HPDE6-E6E7 (cell line): Measurements from ENCODE around the gene PTPRC.
"Not testable (repeated sequence)": the region's sequence is repeated elsewhere in the genome, so short reads cannot be mapped to it uniquely, and the experiment has no call there.

Experiments used
- DNase-seq: peaks from one replicate; pipeline ENCODE4 v3.0.0; 2011; ENCODE audit warnings: missing footprints; ENCODE audit errors: extremely low spot score

Gene PTPRC, protein sequence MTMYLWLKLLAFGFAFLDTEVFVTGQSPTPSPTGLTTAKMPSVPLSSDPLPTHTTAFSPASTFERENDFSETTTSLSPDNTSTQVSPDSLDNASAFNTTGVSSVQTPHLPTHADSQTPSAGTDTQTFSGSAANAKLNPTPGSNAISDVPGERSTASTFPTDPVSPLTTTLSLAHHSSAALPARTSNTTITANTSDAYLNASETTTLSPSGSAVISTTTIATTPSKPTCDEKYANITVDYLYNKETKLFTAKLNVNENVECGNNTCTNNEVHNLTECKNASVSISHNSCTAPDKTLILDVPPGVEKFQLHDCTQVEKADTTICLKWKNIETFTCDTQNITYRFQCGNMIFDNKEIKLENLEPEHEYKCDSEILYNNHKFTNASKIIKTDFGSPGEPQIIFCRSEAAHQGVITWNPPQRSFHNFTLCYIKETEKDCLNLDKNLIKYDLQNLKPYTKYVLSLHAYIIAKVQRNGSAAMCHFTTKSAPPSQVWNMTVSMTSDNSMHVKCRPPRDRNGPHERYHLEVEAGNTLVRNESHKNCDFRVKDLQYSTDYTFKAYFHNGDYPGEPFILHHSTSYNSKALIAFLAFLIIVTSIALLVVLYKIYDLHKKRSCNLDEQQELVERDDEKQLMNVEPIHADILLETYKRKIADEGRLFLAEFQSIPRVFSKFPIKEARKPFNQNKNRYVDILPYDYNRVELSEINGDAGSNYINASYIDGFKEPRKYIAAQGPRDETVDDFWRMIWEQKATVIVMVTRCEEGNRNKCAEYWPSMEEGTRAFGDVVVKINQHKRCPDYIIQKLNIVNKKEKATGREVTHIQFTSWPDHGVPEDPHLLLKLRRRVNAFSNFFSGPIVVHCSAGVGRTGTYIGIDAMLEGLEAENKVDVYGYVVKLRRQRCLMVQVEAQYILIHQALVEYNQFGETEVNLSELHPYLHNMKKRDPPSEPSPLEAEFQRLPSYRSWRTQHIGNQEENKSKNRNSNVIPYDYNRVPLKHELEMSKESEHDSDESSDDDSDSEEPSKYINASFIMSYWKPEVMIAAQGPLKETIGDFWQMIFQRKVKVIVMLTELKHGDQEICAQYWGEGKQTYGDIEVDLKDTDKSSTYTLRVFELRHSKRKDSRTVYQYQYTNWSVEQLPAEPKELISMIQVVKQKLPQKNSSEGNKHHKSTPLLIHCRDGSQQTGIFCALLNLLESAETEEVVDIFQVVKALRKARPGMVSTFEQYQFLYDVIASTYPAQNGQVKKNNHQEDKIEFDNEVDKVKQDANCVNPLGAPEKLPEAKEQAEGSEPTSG (N-terminal part only)

GRCh38 chr1:198638894-198639635 is at the start of gene PTPRC:
Gene PTPRC (plus strand): TSS chr1:198639040. CDS start chr1:198639269, 229 bp downstream.
- DNase-seq: no peak

DNA sequence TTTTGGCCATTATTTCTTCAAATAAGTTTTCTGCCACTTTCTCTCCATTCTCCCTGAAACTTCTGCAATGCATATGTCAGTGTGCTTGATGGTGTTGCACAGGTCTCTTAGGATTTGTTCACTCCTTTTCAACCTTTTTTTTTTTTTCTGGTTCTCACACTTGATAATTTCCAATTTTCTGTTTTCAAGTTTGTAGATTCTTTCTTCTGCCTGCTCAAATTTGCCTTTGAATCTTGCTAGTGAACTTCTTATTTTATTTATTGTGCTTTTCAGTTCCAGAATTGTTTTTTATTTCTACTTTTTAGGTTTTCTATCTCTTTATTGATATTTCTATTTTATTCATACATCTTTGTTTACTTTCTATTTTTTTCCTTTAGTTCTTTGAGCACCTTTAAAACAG is 48.4 kb upstream of the PTPRC start:
- no peak for DNase-seq

GRCh38 chr1:198595765-198596164 is 43.1 kb upstream of the PTPRC start:
- no peak for DNase-seq

DNA sequence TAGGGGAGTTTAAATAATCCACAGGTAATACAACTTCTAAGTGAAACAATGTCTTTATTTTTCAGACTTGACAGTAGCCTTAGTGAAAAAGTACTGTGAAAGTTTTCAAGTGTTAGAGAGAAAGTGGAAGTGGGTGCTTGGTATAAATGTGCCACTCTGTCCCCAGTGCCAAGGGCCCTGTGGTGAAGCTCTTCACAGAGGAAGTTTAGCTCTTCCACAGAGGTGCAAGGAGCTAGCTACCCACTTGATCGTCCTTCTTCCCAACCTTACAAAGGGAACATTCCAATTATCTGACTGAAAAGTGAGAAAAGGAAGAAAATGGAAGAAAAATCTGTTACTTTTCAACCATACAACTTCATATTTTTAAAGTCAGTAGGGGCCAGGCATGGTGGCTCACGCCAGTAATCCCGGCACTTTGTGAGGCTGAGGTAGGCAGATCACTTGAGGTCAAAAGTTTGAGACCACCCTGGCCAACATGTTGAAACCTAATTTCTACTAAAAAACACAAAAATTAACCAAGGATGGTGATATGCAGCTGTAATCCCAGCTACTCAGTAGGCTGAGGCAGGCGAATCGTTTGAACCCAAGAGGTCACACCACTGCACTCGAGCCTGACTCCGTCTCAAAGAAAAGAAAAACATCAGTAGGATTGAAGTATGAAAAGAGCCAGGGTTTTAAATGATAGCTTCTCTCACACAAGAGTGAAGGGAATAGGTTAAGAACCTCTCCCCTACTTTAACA is 41.0 kb upstream of the PTPRC start:
- DNase-seq: no peak

DNA sequence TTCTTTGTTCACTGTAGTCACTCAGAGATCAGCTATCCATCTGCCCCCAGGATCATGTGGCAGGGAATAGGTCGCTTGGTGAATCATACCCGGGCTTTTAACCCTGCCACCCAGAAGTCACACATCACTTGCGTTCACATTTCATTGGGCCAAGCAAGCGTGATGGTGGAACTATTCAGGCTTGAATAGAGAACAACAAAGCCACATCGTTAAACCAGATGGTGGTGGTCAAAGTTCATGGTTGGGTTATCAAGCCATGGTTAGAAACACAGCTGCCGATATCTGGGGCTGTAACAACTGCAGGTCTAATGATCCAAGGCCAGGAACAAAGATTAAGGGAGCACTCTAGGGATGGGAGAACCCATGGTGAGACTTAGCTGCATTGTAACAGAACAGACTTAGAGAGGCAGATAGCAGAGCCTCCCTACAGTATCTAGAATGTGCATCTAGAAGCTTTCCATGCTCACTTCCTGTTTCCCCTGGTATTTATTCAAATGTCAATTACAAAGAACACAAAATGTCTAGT is 40.0 kb upstream of the PTPRC start:
- no peak for DNase-seq

DNA sequence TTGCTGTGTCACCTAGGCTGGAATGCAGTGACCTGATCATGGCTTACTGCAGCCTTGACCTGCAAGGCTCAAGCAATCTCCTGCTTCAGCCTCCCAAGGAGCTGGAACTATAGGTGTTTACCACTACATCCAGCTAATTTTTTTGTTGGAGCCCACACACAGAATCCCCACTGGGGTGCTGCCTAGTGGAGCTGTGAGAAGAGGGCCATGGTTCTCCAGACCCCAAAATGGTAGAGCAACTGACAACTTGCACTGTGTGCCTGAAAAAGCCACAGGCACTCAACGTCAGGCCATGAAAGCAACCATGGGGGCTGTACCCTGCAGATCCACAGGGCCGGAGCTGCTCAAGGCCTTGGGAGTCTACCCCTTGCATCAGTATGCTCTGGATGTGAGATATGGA is 39.1 kb upstream of the PTPRC start:
- no peak for DNase-seq

- no peak for DNase-seq
These were observed 37.9 kb upstream of the PTPRC start for GRCh38 chr1:198600906-198601305.

DNA sequence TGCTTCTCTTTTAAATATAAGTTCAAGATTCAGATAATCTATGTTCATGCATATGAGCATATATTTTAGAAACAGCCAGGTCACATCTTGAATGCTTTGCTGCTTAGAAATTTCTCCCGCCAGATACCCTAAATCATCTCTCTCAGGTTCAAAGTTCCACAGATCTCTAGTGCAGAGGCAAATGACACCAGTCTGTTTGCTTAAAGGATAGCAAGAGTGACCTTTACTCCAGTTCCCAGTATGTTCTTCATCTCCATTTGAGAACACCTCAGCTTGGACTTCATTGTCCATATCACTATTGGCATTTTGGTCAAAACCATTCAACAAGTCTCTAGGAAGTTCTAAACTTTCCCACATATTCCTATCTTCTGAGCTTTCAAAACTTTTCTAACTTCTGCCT is 37.5 kb upstream of the PTPRC start:
- DNase-seq: not testable (repeated sequence)

- no peak for DNase-seq
These were observed 36.6 kb upstream of the PTPRC start for GRCh38 chr1:198601936-198602889.

- no peak for DNase-seq
These were observed 33.9 kb upstream of the PTPRC start for GRCh38 chr1:198604975-198605374.

DNA sequence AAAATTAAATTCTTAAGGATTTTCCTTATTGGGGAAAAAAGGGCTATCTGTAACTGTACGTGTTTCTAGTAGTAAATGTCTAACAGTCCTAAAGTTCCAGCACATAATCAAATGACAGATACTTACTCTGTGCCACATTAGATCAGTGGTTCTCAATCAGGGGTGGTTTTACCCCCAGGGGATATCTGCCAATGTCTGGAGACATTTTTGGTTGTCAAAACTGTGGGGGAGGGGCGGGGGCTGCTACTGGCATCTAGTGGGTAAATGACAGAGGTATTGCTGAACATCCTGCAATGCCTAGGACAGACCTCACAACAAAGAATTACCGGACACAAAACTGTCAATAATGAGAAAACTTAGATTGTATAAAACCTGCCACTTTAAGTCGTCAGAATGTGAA is 33.4 kb upstream of the PTPRC start:
- DNase-seq: no peak

DNA sequence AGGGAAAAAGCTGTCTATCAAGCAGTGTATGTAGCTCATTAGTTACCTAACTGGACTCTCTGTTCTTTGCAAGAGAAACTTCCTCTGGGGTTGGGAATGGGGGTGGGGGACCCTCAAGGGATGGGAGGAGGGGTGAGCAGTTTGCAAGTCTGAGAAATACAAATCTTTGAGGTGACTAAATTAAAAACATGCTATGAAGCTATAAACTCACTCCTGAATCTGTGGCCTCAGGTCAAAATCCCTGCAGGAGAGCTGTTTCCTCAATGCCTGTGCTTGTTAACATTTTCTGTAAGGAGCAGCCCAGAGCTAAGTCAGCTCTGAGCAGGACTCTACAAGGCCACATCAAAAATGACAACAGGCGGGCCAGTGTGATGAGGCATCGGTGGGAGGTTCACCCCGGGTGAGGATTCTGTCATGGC is 32.8 kb upstream of the PTPRC start:
- peak; percentile 5 for DNase-seq

GRCh38 chr1:198607714-198608113 is 31.1 kb upstream of the PTPRC start:
- no peak for DNase-seq

DNA sequence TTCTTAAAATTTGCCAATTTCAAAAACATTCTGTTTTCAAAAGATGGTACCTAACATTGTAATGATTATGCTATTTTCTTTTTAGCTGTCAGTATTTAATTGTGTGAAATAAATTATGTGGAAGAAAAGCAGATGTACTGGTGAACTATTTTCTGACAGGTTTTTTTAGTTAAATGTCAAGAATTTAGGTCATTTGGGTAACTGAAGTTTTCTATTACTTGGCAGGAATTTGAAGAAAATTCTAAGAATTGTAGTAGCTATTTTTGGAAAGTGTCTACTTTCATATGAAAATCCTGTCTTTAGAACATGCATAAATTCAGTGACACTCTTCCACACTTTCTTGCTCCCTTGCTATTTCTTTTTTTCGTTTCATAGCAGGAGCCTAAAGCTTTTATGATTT is 28.5 kb upstream of the PTPRC start:
- no peak for DNase-seq

DNA sequence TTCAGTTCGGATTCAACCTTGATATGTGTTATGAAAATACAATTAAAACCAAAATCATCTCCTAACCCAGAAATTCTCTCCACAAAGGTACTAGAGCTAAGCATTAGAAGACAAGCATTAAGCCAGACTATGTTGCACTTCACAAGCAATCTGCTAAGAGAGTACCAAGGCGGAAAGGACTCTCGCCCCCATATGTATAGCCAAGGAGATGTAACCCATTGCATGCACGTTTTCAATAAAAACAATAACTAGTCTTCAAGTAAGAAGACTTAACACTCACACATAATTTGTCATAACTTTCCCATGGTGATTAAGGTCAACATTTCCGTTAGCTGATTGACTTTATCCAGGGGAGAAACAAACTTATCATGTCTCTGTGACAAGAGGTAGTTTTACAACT is 27.6 kb upstream of the PTPRC start:
- no peak for DNase-seq

- no peak for DNase-seq
These were observed 26.2 kb upstream of the PTPRC start for GRCh38 chr1:198612471-198613260.

GRCh38 chr1:198617406-198617805 is 21.4 kb upstream of the PTPRC start:
- DNase-seq: no peak
